SU-DHL-6 (cell line): ENCODE data around the gene MEI4.
"Not testable (repeated sequence)": the region's sequence is repeated elsewhere in the genome, so short reads cannot be mapped to it uniquely, and the experiment has no call there.

Experiments used
- H2AFZ ChIP-seq: fragments of 200-600 bp; sonication (generic); 2 replicates; pipeline ENCODE4 v1.6.1; 2014; ENCODE audit warnings: low read depth, mild to moderate bottlenecking, moderate library complexity, mixed read lengths, antibody characterized with exemption, low read length; ENCODE audit not compliant: severe bottlenecking
- H3F3A ChIP-seq: fragments of 200-600 bp; shearing (Covaris generic); 2 replicates; pipeline ENCODE4 v1.6.0; 2016; ENCODE audit warnings: antibody characterized with exemption, mild to moderate bottlenecking; ENCODE audit not compliant: insufficient read depth
- H3K27ac ChIP-seq: fragments of 200-600 bp; sonication (generic); 2 replicates; pipeline ENCODE4 v1.5.1; 2016; ENCODE audit warnings: low read depth, mild to moderate bottlenecking, low read length, moderate library complexity, mixed read lengths
- H3K27me3 ChIP-seq: fragments of 200-600 bp; sonication (generic), shearing (Covaris generic); 2 replicates; pipeline ENCODE4 v1.6.0; 2014; ENCODE audit warnings: mild to moderate bottlenecking, low read length
- H3K36me3 ChIP-seq: fragments of 200-600 bp; sonication (generic); 2 replicates; pipeline ENCODE4 v1.6.1; 2014; ENCODE audit warnings: mild to moderate bottlenecking, low read length, mixed read lengths
- H3K4me2 ChIP-seq: fragments of 300-600, 200-600 bp; shearing (Covaris generic), sonication (generic); 2 replicates; pipeline ENCODE4 v1.6.0; 2014; ENCODE audit warnings: low read length, low read depth, mild to moderate bottlenecking; ENCODE audit not compliant: poor library complexity, severe bottlenecking
- H3K4me3 ChIP-seq: fragments of 200-600 bp; sonication (generic); 2 replicates; pipeline ENCODE4 v1.5.1; 2014; ENCODE audit warnings: antibody characterized with exemption, low read length, mild to moderate bottlenecking, mixed read lengths; ENCODE audit not compliant: insufficient read depth, poor library complexity, severe bottlenecking
- H3K79me2 ChIP-seq: fragments of 200-600 bp; sonication (generic); 2 replicates; pipeline ENCODE4 v1.6.1; 2014; ENCODE audit warnings: mild to moderate bottlenecking, low read length, moderate library complexity; ENCODE audit not compliant: insufficient read depth
- H3K9ac ChIP-seq: fragments of 200-600 bp; sonication (generic); 2 replicates; pipeline ENCODE4 v1.7.0; 2014; ENCODE audit warnings: mild to moderate bottlenecking, low read length
- H3K9me2 ChIP-seq: fragments of 200-600 bp; sonication (generic); replicated peaks from 2 replicates; pipeline ENCODE4 v1.6.1; 2014; ENCODE audit warnings: low read length; ENCODE audit not compliant: insufficient read depth
- H3K9me3 ChIP-seq: fragments of 200-600 bp; sonication (generic); 2 replicates; pipeline ENCODE4 v1.6.1; 2014; ENCODE audit warnings: low read length, mixed read lengths; ENCODE audit not compliant: insufficient read depth
- H4K20me1 ChIP-seq: fragments of 200-600 bp; sonication (generic); 2 replicates; pipeline ENCODE4 v1.6.1; 2014; ENCODE audit warnings: low read depth, mild to moderate bottlenecking, antibody characterized with exemption, low read length, moderate library complexity, mixed read lengths
- CTCF ChIP-seq: fragments of 200-600 bp; sonication (generic); IDR thresholded peaks from one replicate; pipeline ENCODE4 v1.5.1; 2017; ENCODE audit warnings: antibody characterized with exemption, mild to moderate bottlenecking, low read length, moderate library complexity; ENCODE audit not compliant: insufficient read depth, poor library complexity, severe bottlenecking
- EZH2phosphoT487 ChIP-seq: fragments of 200-600 bp; sonication (generic), shearing (Covaris generic); conservative IDR thresholded peaks from 2 replicates; pipeline ENCODE4 v1.6.1; 2018; ENCODE audit warnings: mild to moderate bottlenecking, antibody characterized with exemption, low read length, moderate library complexity, mixed read lengths

MEI4 gene

GRCh38 chr6:77653816-77654215 lies 977 bp downstream of the MEI4 start:
- H3K79me2 ChIP-seq, result no peaks in the 10 kb centered on the region
- no peak for TF ChIP-seq CTCF
- TF ChIP-seq EZH2phosphoT487, result no peak
- no peak overlapping the region for H3K9ac ChIP-seq
- no peaks in the 10 kb centered on the region for H3F3A ChIP-seq
- H3K27ac ChIP-seq, result no peak overlapping the region
- no peaks in the 10 kb centered on the region for H3K9me3 ChIP-seq
- H3K36me3 ChIP-seq, result no peaks in the 10 kb centered on the region
- no peak overlapping the region for H3K4me3 ChIP-seq
- no peak overlapping the region for H3K4me2 ChIP-seq
- H3K27me3 ChIP-seq, result no peaks in the 10 kb centered on the region
- no peaks in the 10 kb centered on the region for H3K9me2 ChIP-seq
- no peak overlapping the region for H2AFZ ChIP-seq
- H4K20me1 ChIP-seq, result no peaks in the 10 kb centered on the region

- H3K4me2 ChIP-seq, H4K20me1 ChIP-seq, H2AFZ ChIP-seq, H3K4me3 ChIP-seq, H3F3A ChIP-seq, H3K36me3 ChIP-seq, H3K9me3 ChIP-seq, H3K9me2 ChIP-seq, H3K79me2 ChIP-seq, H3K27ac ChIP-seq, H3K9ac ChIP-seq, H3K27me3 ChIP-seq: not testable (repeated sequence)
Measured at GRCh38 chr6:77655035-77655434, 2.2 kb downstream of the MEI4 start.

- Histone ChIP-seq H3F3A (no peaks in the 10 kb centered on the region), H3K4me2 (no peak overlapping the region), H3K79me2 (no peaks in the 10 kb centered on the region), H3K9ac (no peak overlapping the region), H3K36me3 (no peaks in the 10 kb centered on the region), H3K9me3 (no peaks in the 10 kb centered on the region), H3K27ac (no peak overlapping the region), H3K4me3 (no peak overlapping the region), H3K27me3 (no peaks in the 10 kb centered on the region), H2AFZ (no peak overlapping the region), H4K20me1 (no peaks in the 10 kb centered on the region), H3K9me2 (no peaks in the 10 kb centered on the region)
- TF ChIP-seq CTCF (no peak), EZH2phosphoT487 (no peak)
Measured at GRCh38 chr6:77656999-77657764, 4.3 kb downstream of the MEI4 start.

- Histone ChIP-seq H3K4me3 (no peak overlapping the region), H3K27me3 (no peaks in the 10 kb centered on the region), H3K4me2 (no peak overlapping the region), H3K79me2 (no peaks in the 10 kb centered on the region), H3K9me3 (no peaks in the 10 kb centered on the region), H4K20me1 (no peaks in the 10 kb centered on the region), H2AFZ (no peak overlapping the region), H3K9me2 (no peaks in the 10 kb centered on the region), H3F3A (no peaks in the 10 kb centered on the region), H3K27ac (no peak overlapping the region), H3K36me3 (no peaks in the 10 kb centered on the region), H3K9ac (no peak overlapping the region)
- TF ChIP-seq EZH2phosphoT487 (no peak), CTCF (no peak)
Measured at GRCh38 chr6:77666340-77666739, 13.5 kb downstream of the MEI4 start.
